ENCODE results near the gene SMTN. TPM values are rescaled to one million over a fixed set of nuclear protein-coding genes. Genes with fewer than 3 reads are reported as not detected.

SMTN gene
- total and polyA plus RNA-seq, 7 donors, result 23.8 to 1,789 (median 987) TPM

- Histone ChIP-seq H3K36me3 (no peaks in the 10 kb centered on the region), H3K9me3 (no peaks in the 10 kb centered on the region), H3K27me3 (no peaks in the 10 kb centered on the region), H3K4me3 (no peak overlapping the region), H3K27ac (no peak overlapping the region), H3K4me1 (peaks cover 0 to 14% (median 13%) of the 10 kb centered on the region in 4 donors)
- TF ChIP-seq CTCF (IDR thresholded peaks at IDR 0.05) (no peak), POLR2A (IDR thresholded peaks at IDR 0.05) (no peak), EP300 (IDR thresholded peaks at IDR 0.05) (no peak), POLR2AphosphoS5 (IDR thresholded peaks at IDR 0.05) (no peak)
- intact Hi-C loops (cut with DNase I), result loop anchor here (10.0 kb wide), 1 partner anchor 362 kb away; no protein-coding TSS in a partner anchor
- WGBS, 2 donors, result 50 to 72% methylated on average over 19 of the region's 19 CpGs
- DNase-seq, result no peak
Measured at GRCh38 chr22:31127181-31127772, 46.2 kb downstream of the SMTN start.

DNA sequence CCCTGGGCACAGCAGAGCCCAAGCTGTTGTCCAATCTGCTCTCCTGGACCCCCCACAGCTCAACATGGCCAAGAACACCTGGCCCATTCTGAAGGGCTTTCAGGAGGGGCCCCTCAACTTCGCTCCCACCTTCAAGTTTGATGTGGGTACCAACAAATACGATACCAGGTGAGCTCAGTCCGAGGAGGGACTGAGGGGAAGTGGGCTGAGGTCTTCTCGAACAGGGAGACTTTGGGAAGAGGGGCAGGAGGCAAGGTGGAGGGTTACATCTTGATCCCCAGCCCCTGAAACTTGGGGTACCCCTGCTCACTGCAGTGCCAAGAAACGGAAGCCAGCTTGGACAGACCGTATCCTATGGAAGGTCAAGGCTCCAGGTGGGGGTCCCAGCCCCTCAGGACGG lies 47.0 kb downstream of the SMTN start:
- DNase-seq, result no peak
- Histone ChIP-seq H3K4me3 (no peak overlapping the region), H3K36me3 (no peaks in the 10 kb centered on the region), H3K27ac (no peak overlapping the region), H3K9me3 (no peaks in the 10 kb centered on the region), H3K4me1 (peaks cover 0 to 8% (median 4%) of the 10 kb centered on the region in 4 donors), H3K27me3 (no peaks in the 10 kb centered on the region)
- WGBS, 2 donors, result 91 to 95% methylated on average over 7 of the region's 7 CpGs
- no peak for TF ChIP-seq EP300 (IDR thresholded peaks at IDR 0.05)
- no peak for TF ChIP-seq POLR2A (IDR thresholded peaks at IDR 0.05)
- TF ChIP-seq POLR2AphosphoS5 (IDR thresholded peaks at IDR 0.05), result no peak
- TF ChIP-seq CTCF (IDR thresholded peaks at IDR 0.05), result no peak
- intact Hi-C loops (cut with DNase I), result loop anchor here (10.0 kb wide), 1 partner anchor 363 kb away; no protein-coding TSS in a partner anchor

- H3K4me3 ChIP-seq, result no peak overlapping the region
- DNase-seq, result no peak
- WGBS, 2 donors, result 91% methylated on average over 2 of the region's 2 CpGs
- H3K27me3 ChIP-seq, result no peaks in the 10 kb centered on the region
- no peaks in the 10 kb centered on the region for H3K36me3 ChIP-seq
- H3K27ac ChIP-seq, result no peak overlapping the region
- no peak for TF ChIP-seq CTCF (IDR thresholded peaks at IDR 0.05)
- no peak for TF ChIP-seq POLR2AphosphoS5 (IDR thresholded peaks at IDR 0.05)
- no peak for TF ChIP-seq EP300 (IDR thresholded peaks at IDR 0.05)
- TF ChIP-seq POLR2A (IDR thresholded peaks at IDR 0.05), result no peak
- intact Hi-C loops (cut with DNase I), result no loop called here
- H3K4me1 ChIP-seq, result peaks cover 0 to 4% (median 0%) of the 10 kb centered on the region in 4 donors
- H3K9me3 ChIP-seq, result no peaks in the 10 kb centered on the region
Measured at GRCh38 chr22:31130873-31131272, 49.8 kb downstream of the SMTN start.

DNA sequence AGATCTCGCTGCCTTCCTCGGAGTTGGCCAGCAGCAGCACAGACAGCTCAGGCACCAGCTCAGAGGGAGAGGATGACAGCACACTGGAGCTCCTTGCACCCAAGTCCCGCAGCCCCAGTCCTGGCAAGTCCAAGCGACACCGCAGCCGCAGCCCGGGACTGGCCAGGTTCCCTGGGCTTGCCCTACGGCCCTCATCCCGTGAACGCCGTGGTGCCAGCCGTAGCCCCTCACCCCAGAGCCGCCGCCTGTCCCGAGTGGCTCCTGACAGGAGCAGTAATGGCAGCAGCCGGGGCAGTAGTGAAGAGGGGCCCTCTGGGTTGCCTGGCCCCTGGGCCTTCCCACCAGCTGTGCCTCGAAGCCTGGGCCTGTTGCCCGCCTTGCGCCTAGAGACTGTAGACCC lies 52.8 kb downstream of the SMTN start:
- Histone ChIP-seq H3K4me3 (no peak overlapping the region), H3K4me1 (no peaks in the 10 kb centered on the region), H3K36me3 (no peaks in the 10 kb centered on the region), H3K9me3 (no peaks in the 10 kb centered on the region), H3K27ac (no peak overlapping the region), H3K27me3 (peaks cover 0 to 8% (median under 1%) of the 10 kb centered on the region in 3 donors)
- no peak for DNase-seq
- intact Hi-C loops (cut with DNase I), result no loop called here
- TF ChIP-seq CTCF (IDR thresholded peaks at IDR 0.05) (no peak), POLR2AphosphoS5 (IDR thresholded peaks at IDR 0.05) (no peak), EP300 (IDR thresholded peaks at IDR 0.05) (no peak), POLR2A (IDR thresholded peaks at IDR 0.05) (no peak)
- 96% methylated on average over 19 of the region's 19 CpGs for whole genome bisulfite sequencing, 2 donors

GRCh38 chr22:31134688-31135087 lies 53.6 kb downstream of the SMTN start:
- Histone ChIP-seq H3K27ac (no peak overlapping the region), H3K4me3 (no peak overlapping the region), H3K4me1 (no peaks in the 10 kb centered on the region), H3K27me3 (peaks cover 0 to 16% (median 9%) of the 10 kb centered on the region in 3 donors), H3K36me3 (no peaks in the 10 kb centered on the region), H3K9me3 (no peaks in the 10 kb centered on the region)
- TF ChIP-seq POLR2A (IDR thresholded peaks at IDR 0.05) (no peak), POLR2AphosphoS5 (IDR thresholded peaks at IDR 0.05) (no peak), CTCF (IDR thresholded peaks at IDR 0.05) (no peak), EP300 (IDR thresholded peaks at IDR 0.05) (no peak)
- intact Hi-C loops (cut with DNase I), result no loop called here
- no peak for DNase-seq
- WGBS, 2 donors, result 90 to 92% methylated on average over 4 of the region's 4 CpGs
